Large intestine (tissue), 3 donors: ENCODE results near the gene VPS37C. TPM values are rescaled to one million over a fixed set of nuclear protein-coding genes. Genes with fewer than 3 reads are reported as not detected.

Source experiments
- DNase-seq, 2 donors: peaks; one replicate each; pipeline versions ENCODE4 v3.0.0 to v3.0.0-alpha.2; 2013
- H3K27ac ChIP-seq: one replicate; pipeline ENCODE4 v1.5.1; 2013; ENCODE audit warnings: low read length
- H3K27me3 ChIP-seq: 2 replicates; pipeline ENCODE4 v1.6.1; 2013; ENCODE audit warnings: low read length; ENCODE audit not compliant: control insufficient read depth, insufficient read depth
- H3K36me3 ChIP-seq: 2 replicates; pipeline ENCODE4 v1.6.1; 2013; ENCODE audit warnings: low read length; ENCODE audit not compliant: control insufficient read depth, insufficient read depth
- H3K4me1 ChIP-seq: one replicate; pipeline ENCODE4 v1.6.1; 2013; ENCODE audit warnings: low read length; ENCODE audit not compliant: control insufficient read depth, insufficient read depth
- H3K4me3 ChIP-seq: one replicate; pipeline ENCODE4 v1.5.1; 2013; ENCODE audit warnings: low read length
- H3K9me3 ChIP-seq: one replicate; pipeline ENCODE4 v1.6.1; 2013; ENCODE audit warnings: mild to moderate bottlenecking, low read depth, low read length, moderate library complexity; ENCODE audit not compliant: control insufficient read depth
- WGBS: methylation state at CpG from one replicate; pipeline ENCODE4 v1.1.5; 2013; ENCODE audit warnings: low lambda C conversion rate; ENCODE audit not compliant: insufficient coverage; 5-methylcytosine and 5-hydroxymethylcytosine counted together
- polyA plus RNA-seq: library from polyadenylated mRNA; unstranded; fragments of 120-200 nt; gene quantifications from one replicate; pipeline ENCODE4 v1.2.1, GENCODE V29; 2013

Gene VPS37C
- polyA plus RNA-seq, 1 donor, result 32.0 TPM

GRCh38 chr11:61126256-61126655, 35.0 kb downstream of the VPS37C start:
- no peaks in the 10 kb centered on the region for H3K27me3 ChIP-seq
- H3K36me3 ChIP-seq, result peaks cover 5% of the 10 kb centered on the region
- DNase-seq, result no peak
- H3K9me3 ChIP-seq, result no peaks in the 10 kb centered on the region
- WGBS, result no CpG with 5 or more reads among the region's 14 CpGs
- peaks cover 23% of the 10 kb centered on the region for H3K4me1 ChIP-seq
- H3K4me3 ChIP-seq, result no peak overlapping the region
- no peak overlapping the region for H3K27ac ChIP-seq

- no peak overlapping the region for H3K4me3 ChIP-seq
- H3K27ac ChIP-seq, result no peak overlapping the region
- peaks cover 2% of the 10 kb centered on the region for H3K27me3 ChIP-seq
- WGBS, result 60% methylated on average over 1 of the region's 6 CpGs
- no peaks in the 10 kb centered on the region for H3K9me3 ChIP-seq
- peaks cover 17% of the 10 kb centered on the region for H3K4me1 ChIP-seq
- H3K36me3 ChIP-seq, result peaks cover 2% of the 10 kb centered on the region
- no peak for DNase-seq
Measured at GRCh38 chr11:61125310-61125684, 35.9 kb downstream of the VPS37C start.

GRCh38 chr11:61124574-61125309, 36.5 kb downstream of the VPS37C start:
- Histone ChIP-seq H3K9me3 (no peaks in the 10 kb centered on the region), H3K27me3 (peaks cover 2% of the 10 kb centered on the region), H3K4me3 (no peak overlapping the region), H3K27ac (no peak overlapping the region), H3K4me1 (peaks cover 14% of the 10 kb centered on the region), H3K36me3 (peaks cover 2% of the 10 kb centered on the region)
- WGBS, result 60% methylated on average over 1 of the region's 17 CpGs
- DNase-seq, result no peak

- peaks cover 7% of the 10 kb centered on the region for H3K4me1 ChIP-seq
- H3K27me3 ChIP-seq, result peaks cover 2% of the 10 kb centered on the region
- WGBS, result no CpG with 5 or more reads among the region's 13 CpGs
- no peak overlapping the region for H3K27ac ChIP-seq
- DNase-seq, result no peak
- no peaks in the 10 kb centered on the region for H3K9me3 ChIP-seq
- H3K4me3 ChIP-seq, result no peak overlapping the region
- H3K36me3 ChIP-seq, result peaks cover 2% of the 10 kb centered on the region
Measured at GRCh38 chr11:61123775-61124571, 37.3 kb downstream of the VPS37C start.

- DNase-seq, result no peak
- H3K27me3 ChIP-seq, result peaks cover 2% of the 10 kb centered on the region
- peaks cover 4% of the 10 kb centered on the region for H3K4me1 ChIP-seq
- H3K4me3 ChIP-seq, result no peak overlapping the region
- H3K36me3 ChIP-seq, result no peaks in the 10 kb centered on the region
- no peak overlapping the region for H3K27ac ChIP-seq
- WGBS, result no CpG with 5 or more reads among the region's 13 CpGs
- H3K9me3 ChIP-seq, result no peaks in the 10 kb centered on the region
Measured at GRCh38 chr11:61122761-61123160, 38.5 kb downstream of the VPS37C start.

- H3K4me1 ChIP-seq, result peaks cover 4% of the 10 kb centered on the region
- H3K27me3 ChIP-seq, result peaks cover 2% of the 10 kb centered on the region
- H3K36me3 ChIP-seq, result no peaks in the 10 kb centered on the region
- H3K9me3 ChIP-seq, result no peaks in the 10 kb centered on the region
- no peak overlapping the region for H3K27ac ChIP-seq
- no CpG with 5 or more reads among the region's 2 CpGs for WGBS
- no peak for DNase-seq
- no peak overlapping the region for H3K4me3 ChIP-seq
Measured at GRCh38 chr11:61121917-61122316, 39.3 kb downstream of the VPS37C start.

- WGBS, result no CpG with 5 or more reads among the region's 15 CpGs
- no peak for DNase-seq
Measured at GRCh38 chr11:61121192-61121831, 39.9 kb downstream of the VPS37C start.

GRCh38 chr11:61120706-61121191, 40.5 kb downstream of the VPS37C start:
- no CpG with 5 or more reads among the region's 5 CpGs for WGBS
- no peaks in the 10 kb centered on the region for H3K9me3 ChIP-seq
- DNase-seq, result peak; percentile 31 to 49
- peaks cover 4% of the 10 kb centered on the region for H3K4me1 ChIP-seq
- no peak overlapping the region for H3K4me3 ChIP-seq
- no peaks in the 10 kb centered on the region for H3K36me3 ChIP-seq
- peaks cover 2% of the 10 kb centered on the region for H3K27me3 ChIP-seq
- no peak overlapping the region for H3K27ac ChIP-seq

More at GRCh38 chr11:61121192-61121831, 39.9 kb downstream of the VPS37C start:
- Histone ChIP-seq H3K27me3 (peaks cover 2% of the 10 kb centered on the region), H3K36me3 (no peaks in the 10 kb centered on the region), H3K4me3 (no peak overlapping the region), H3K27ac (no peak overlapping the region), H3K9me3 (no peaks in the 10 kb centered on the region), H3K4me1 (peaks cover 4% of the 10 kb centered on the region)

GRCh38 chr11:61120099-61120705, 41.0 kb downstream of the VPS37C start:
- H3K27ac ChIP-seq, result no peak overlapping the region
- H3K4me1 ChIP-seq, result peaks cover 4% of the 10 kb centered on the region
- H3K36me3 ChIP-seq, result no peaks in the 10 kb centered on the region
- H3K9me3 ChIP-seq, result no peaks in the 10 kb centered on the region
- DNase-seq, result no peak
- WGBS, result 94% methylated on average over 2 of the region's 14 CpGs
- peaks cover 2% of the 10 kb centered on the region for H3K27me3 ChIP-seq
- H3K4me3 ChIP-seq, result no peak overlapping the region

- Histone ChIP-seq H3K36me3 (no peaks in the 10 kb centered on the region), H3K27ac (no peak overlapping the region), H3K27me3 (peaks cover 2% of the 10 kb centered on the region), H3K9me3 (no peaks in the 10 kb centered on the region), H3K4me3 (no peak overlapping the region), H3K4me1 (peaks cover 4% of the 10 kb centered on the region)
- DNase-seq, result no peak
- WGBS, result no CpG with 5 or more reads among the region's 3 CpGs
Measured at GRCh38 chr11:61119571-61119970, 41.7 kb downstream of the VPS37C start.
